ENCODE data around the gene GOLGA5. TPM values are rescaled to one million over a fixed set of nuclear protein-coding genes. Genes with fewer than 3 reads are reported as not detected.

GOLGA5 gene
- total RNA-seq, 1 donor from 2014 or later, result 16.6 TPM

DNA sequence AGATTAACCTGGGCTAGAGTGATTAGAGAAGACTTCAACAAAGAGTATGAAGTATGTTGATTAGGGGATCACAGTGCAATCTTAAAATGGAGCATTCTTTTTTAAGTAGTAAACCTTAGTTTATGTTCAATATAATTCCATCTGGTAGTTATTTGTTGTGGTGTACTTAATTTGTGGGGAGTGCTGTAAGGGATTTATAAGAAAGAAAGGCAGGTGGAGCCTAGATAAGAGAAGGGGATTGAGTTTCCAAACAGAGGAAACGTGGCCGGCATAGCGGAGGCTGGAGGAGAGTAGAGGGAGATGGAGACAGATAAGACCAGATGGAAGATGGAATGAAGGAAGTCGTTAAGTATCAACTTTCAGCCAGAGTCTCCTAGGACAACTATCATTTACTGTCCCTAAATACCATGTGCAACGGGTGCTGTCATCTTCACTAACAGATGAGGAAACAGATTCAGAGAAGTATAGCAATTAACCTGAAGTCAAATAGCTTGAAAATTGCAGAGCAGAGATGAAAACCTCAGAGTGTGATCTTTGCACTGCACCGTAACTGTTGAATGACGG is 38.1 kb downstream of the GOLGA5 start:
- ChIA-PET CTCF (no interaction called here), POLR2A (no interaction called here)
- no peaks in the 10 kb centered on the region for H3K9me3 Mint-ChIP-seq
- H3K36me3 Mint-ChIP-seq (ENCODE audit: low read depth), result peaks cover 79% of the 10 kb centered on the region
- no peaks in the 10 kb centered on the region for H3K27me3 Mint-ChIP-seq
- ATAC-seq (ENCODE audit: low read depth), result no peak
- intact Hi-C loops (cut with micrococcal nuclease), result no loop called here
- H3K4me1 Mint-ChIP-seq, result no peaks in the 10 kb centered on the region
- TF ChIP-seq, protein P1, sequence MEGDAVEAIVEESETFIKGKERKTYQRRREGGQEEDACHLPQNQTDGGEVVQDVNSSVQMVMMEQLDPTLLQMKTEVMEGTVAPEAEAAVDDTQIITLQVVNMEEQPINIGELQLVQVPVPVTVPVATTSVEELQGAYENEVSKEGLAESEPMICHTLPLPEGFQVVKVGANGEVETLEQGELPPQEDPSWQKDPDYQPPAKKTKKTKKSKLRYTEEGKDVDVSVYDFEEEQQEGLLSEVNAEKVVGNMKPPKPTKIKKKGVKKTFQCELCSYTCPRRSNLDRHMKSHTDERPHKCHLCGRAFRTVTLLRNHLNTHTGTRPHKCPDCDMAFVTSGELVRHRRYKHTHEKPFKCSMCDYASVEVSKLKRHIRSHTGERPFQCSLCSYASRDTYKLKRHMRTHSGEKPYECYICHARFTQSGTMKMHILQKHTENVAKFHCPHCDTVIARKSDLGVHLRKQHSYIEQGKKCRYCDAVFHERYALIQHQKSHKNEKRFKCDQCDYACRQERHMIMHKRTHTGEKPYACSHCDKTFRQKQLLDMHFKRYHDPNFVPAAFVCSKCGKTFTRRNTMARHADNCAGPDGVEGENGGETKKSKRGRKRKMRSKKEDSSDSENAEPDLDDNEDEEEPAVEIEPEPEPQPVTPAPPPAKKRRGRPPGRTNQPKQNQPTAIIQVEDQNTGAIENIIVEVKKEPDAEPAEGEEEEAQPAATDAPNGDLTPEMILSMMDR (IDR thresholded peaks at IDR 0.05), result no peak
- no peak overlapping the region for H3K27ac Mint-ChIP-seq
- H3K4me3 Mint-ChIP-seq, result no peak overlapping the region
- DNase-seq, result no peak

DNA sequence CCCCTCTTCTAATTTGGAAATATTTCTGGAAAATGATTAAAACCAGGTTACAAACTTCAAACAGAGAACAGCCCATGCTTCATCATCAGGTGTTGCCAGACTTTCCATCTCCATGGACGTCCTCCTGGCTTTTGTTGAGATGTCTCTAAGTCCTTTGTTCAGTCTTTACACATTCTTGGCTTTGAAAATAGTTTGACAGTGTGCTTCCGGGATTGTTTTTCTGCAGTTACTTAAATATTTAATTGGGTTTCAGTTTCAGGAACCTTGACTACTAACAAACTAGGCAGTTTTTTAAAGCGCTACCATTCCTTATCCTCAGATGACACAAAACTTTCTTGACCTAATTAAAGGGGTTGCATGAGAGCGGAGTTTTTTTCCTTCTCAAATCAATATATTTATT is 47.8 kb downstream of the GOLGA5 start:
- Mint-ChIP-seq H3K4me3 (no peak overlapping the region), H3K27me3 (no peaks in the 10 kb centered on the region), H3K27ac (no peak overlapping the region), H3K36me3 (ENCODE audit: low read depth) (peaks cover 51% of the 10 kb centered on the region), H3K4me1 (peaks cover 33% of the 10 kb centered on the region), H3K9me3 (peaks cover 6% of the 10 kb centered on the region)
- no peak for ATAC-seq (ENCODE audit: low read depth)
- ChIA-PET POLR2A (no interaction called here), CTCF (no interaction called here)
- TF ChIP-seq, protein P1 (IDR thresholded peaks at IDR 0.05), result no peak
- no peak for DNase-seq
- intact Hi-C loops (cut with micrococcal nuclease), result no loop called here

DNA sequence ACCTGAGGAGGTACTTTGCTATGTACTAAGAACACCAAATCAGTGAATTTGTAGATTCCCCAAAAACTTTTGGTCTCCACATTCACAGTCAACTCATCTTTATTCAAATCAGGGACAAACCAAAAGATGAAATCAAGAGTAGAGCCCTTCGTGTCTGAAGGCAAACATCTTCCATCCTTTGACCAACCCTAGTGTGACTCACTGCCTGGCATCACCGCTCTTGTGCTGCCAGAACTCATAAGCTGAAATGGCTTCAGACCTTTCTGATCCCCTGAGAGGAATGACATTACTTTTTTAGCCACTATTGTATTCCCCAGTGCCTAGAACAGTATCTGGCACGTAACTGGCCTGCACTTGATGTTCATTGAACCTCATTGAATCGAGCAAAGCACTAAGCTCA is 50.1 kb downstream of the GOLGA5 start:
- POLR2A ChIA-PET, result interaction anchor here (0.5 to 0.6 kb wide), 4 partner anchors 179 to 1356 kb away, joined by 3 to 11 read pairs (median 4); no protein-coding TSS in a partner anchor
- intact Hi-C loops (cut with micrococcal nuclease), result no loop called here

DNA sequence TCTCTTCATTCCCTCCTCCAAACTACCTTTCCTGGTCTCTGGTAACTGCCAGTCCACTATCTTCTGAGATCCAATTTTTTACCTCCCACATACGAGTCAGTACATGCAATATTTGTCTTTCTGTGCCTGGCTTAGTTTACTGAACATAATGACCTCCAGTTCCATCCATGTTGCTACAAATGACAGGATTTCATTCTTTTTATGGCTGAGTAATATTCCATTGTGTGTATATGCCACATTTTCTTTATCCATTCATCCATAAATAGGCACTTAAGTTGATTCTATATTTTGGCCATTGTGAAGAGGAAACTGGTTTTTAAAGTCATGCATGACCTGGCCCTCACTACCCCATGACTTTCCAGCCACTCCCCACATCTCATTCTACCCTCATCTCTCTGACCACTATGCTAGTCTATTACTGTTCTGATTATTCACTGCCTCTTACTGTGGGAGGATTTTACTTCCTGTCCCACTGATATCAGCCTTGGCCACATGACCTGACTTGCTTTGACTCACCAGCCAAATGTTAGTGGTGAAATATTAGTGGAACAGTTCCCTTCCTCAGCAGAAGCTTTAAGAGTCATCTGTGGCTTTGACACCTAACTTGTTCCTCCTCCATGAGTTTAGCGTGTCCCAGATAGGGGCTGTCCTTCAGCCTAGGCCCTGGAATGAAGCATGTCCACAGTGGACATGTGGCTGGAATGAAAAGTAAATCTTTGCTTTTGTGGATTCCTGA is 52.2 kb downstream of the GOLGA5 start:
- ATAC-seq (ENCODE audit: low read depth), result peak; percentile 51
- intact Hi-C loops (cut with micrococcal nuclease), result loop anchor here (2.0 kb wide), 1 partner anchor 268 kb away; the partner anchor contains the start of gene ITPK1
- Mint-ChIP-seq H3K4me3 (peak overlapping the region; percentile 3), H3K4me1 (peaks cover 40% of the 10 kb centered on the region), H3K9me3 (peaks cover 6% of the 10 kb centered on the region), H3K36me3 (ENCODE audit: low read depth) (peaks cover 12% of the 10 kb centered on the region), H3K27me3 (no peaks in the 10 kb centered on the region), H3K27ac (peak overlapping the region; percentile 46)
- POLR2A ChIA-PET, result no interaction called here
- no peak for DNase-seq
- CTCF ChIA-PET, result no interaction called here
- TF ChIP-seq, protein P1 (IDR thresholded peaks at IDR 0.05), result no peak

More for the DNA sequence above, 50.1 kb downstream of the GOLGA5 start:
- Mint-ChIP-seq H3K4me3 (peak overlapping the region; percentile 13), H3K9me3 (peaks cover 6% of the 10 kb centered on the region), H3K36me3 (ENCODE audit: low read depth) (peaks cover 30% of the 10 kb centered on the region), H3K4me1 (peaks cover 40% of the 10 kb centered on the region), H3K27me3 (no peaks in the 10 kb centered on the region), H3K27ac (peak overlapping the region; percentile 88)
- CTCF ChIA-PET, result no interaction called here
- DNase-seq (no peak), ATAC-seq (ENCODE audit: low read depth) (peak; percentile 86)
- TF ChIP-seq, protein P1 (IDR thresholded peaks at IDR 0.05), result no peak

DNA sequence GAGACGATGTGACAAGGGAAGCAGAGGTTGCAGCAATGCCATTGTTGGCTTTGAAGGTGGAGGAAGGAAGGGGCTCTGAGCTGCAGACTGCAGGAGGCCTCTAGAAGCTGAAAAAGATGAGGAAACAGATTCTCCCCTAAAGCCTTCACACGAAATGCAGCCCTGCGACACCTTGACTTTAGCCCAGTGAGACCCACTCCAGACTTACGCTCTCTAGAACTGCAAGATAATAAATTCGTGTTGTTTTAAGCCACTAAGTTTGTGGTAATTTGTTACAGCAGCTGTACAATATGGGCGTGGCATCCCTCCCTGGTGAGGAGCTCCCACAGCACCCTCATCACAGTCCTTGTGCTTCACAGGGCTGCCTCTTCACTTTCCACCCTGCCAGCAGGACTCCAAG is 53.2 kb downstream of the GOLGA5 start:
- H3K27me3 Mint-ChIP-seq, result peaks cover 1% of the 10 kb centered on the region
- peaks cover 40% of the 10 kb centered on the region for H3K4me1 Mint-ChIP-seq
- TF ChIP-seq, protein P1 (IDR thresholded peaks at IDR 0.05), result no peak
- no peak for ATAC-seq (ENCODE audit: low read depth)
- H3K27ac Mint-ChIP-seq, result no peak overlapping the region
- intact Hi-C loops (cut with micrococcal nuclease), result loop anchor here (2.0 kb wide), 1 partner anchor 268 kb away; the partner anchor contains the start of gene ITPK1
- H3K9me3 Mint-ChIP-seq, result peaks cover 6% of the 10 kb centered on the region
- no peak for DNase-seq
- ChIA-PET POLR2A (no interaction called here), CTCF (no interaction called here)
- no peak overlapping the region for H3K4me3 Mint-ChIP-seq
- peaks cover 8% of the 10 kb centered on the region for H3K36me3 Mint-ChIP-seq (ENCODE audit: low read depth)

Data from activated B cell treated with CpG ODN at 0.5 μM for 24 hours (primary cell).